HG03342 (cell line): ENCODE results near the gene GRID1.

Experiments
- ATAC-seq: cut with Tn5 transposase; IDR thresholded peaks from one replicate; pipeline ENCODE4 v1.9.1; 2021; ENCODE audit warnings: mild to moderate bottlenecking, moderate library complexity; ENCODE audit not compliant: unreplicated experiment

Gene GRID1

DNA sequence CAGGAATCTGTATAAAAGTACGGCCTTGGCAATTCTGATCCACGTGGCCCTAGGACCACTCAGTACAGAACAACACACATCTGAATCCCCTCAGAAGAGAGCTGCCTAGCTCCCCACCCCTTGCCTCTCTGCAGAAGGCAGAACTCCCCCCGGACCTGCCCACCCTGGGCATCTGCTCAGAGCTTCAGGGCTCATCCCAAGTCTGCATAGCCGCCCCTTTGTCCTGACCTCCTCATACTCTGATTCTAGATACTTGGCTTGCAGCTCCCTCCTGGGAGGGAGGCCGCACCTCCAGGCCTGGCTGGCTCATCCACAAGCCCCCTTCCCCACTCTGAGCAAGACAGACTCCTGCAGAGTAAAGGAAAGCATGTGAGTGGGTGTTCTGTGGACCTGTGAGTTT lies 49.6 kb downstream of the GRID1 start:
- ATAC-seq: no peak

DNA sequence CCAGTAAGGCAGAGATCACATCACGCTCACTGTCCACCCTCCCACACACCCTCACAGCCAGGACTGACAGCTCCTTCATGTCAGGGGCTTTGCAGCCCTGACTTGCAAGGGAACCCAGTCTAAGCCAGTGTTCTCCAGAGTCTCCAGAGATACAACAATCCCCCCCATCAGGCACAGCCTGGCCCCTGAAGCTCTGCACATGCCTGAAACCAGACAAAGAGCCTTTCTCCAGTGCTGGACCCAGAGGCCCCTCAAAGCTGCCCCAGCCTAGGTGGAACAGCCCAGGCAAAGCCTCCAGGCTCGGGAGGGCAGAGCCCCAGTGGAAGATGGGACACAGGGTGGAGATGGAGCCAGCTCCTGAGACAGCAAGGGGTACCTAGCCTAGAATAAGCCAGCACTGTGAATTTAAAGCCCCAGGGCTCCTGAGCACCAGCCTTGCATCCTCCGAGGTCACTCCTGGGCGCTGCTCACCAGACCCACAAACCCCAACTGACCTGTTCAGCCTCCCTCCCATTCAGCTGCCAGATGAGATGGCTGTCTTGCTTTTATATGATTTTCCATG lies 50.2 kb downstream of the GRID1 start:
- ATAC-seq: no peak

DNA sequence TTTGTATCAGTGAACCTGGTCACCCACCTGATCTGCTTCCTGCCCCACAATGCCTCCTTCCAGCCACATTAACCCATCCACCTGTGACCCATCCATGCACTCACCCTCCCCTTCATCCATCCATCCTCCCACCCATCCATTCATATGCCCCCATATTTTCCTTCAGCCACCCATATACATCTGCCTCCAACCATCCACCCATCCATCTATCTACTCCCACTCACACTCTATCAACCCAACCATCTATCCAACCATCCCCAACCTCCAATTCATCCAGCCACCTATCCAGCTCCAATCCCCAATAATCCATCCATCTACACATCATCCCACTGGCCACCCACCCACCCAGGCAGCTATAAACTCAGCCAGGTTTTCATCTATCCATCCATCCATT lies 51.0 kb downstream of the GRID1 start:
- no peak for ATAC-seq

DNA sequence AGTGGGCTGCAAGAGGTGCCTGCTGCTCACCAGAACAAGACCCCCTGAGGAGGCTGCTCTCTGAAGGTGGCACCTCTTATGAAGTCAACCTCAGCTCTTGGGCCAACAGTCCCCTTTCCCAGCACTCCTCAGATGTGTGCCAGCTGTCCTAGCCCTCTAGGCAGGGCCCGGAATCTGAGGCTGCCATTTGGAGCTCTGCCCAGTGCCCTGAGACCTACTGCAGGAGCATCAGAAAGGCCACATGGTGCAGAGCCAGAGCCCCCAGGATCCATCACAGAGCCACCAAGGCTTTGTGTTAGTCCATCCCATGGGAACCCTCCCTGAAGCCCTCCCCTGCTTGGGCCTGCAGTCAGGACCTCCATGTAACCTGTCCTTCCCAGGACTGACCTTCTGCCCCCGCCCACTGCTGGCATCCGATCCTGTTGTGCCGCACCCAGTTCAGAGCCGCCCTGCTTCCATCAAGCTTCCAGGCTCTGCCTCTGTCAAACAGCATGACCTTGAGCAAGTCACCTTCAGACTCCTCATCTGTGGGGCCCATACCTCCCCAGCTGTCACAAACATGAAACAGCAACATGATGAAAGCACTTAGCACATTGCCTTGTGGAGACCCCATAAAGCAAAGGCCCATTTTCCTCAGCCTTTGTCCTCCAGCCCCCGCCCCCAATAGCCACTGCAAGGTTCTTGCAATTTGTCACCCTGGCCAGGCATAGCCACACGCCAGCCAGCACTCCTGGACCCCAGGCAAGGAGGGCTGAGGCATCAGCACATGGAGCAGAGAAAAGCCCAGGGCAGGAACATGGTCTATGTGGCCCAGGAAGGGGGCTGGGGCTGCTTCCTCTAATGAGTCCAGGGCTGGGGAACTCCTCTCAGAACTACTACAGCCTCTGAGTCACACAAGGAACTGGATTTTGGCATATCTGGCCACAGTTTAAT lies 51.7 kb downstream of the GRID1 start:
- ATAC-seq: no peak

DNA sequence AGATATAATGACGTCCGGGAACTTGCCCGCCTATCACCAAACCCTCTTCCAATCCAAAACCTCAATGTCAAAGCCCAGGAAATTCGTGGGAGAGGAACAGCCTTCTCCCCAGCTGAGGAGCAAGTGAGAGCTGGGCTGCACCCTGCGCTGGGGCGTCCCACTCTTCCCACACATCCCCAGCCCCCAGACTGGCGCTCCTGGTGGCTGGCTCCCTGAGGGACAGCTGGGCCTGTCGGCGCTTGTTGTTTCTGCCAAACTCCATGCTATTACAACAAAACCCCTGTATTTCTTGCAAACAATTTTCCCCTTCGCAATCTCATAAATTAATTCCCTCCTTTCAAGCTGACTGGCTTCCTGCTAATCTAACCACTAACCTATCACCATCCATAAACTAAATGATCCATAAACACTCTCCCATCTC lies 53.0 kb downstream of the GRID1 start:
- no peak for ATAC-seq

DNA sequence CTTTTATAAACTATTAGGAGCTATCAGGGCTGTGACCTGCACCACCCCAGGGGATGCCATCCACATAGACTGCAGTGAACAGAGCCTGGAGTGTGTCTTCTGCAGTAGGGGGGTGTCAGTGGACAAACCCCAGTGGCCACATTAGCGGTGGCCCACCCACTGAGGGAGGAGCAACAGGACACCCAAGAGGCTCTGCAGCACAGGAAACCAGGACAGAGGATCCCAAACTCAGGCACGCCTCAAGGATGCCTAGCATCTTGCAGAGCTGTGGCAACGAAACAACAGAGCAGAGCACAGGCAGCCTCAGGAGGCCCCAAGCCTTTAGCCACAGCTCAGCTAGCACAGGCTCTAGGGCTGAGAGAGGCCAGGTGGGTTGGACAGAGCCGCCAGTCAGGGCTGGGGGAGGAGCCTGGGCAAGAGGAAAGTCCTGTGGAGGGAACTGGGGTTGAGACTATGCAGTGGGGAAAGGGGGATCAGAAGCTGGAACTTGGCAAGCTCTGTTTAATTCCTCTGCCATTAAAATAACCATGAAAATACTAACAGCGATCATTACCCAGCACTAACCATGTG lies 53.8 kb downstream of the GRID1 start:
- ATAC-seq: no peak

DNA sequence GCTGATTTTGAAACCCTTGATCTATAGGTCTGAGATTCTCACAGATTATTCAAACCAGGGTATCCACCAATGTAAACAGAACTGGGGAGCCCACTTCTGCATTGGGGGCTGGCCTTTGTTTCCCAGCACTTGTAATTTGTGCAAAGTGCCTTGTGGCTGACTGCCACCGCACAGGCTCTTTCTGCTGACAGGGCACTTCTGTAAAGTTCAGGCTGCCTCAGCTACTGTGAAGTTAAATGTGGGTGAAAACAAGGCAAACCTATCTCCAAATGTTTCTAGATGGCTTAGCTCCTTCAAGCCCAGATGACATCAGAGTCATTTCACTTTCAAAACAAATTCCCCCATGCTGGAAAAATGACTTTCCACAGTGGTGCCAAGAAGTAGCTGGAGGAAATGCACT lies 54.7 kb downstream of the GRID1 start:
- ATAC-seq: no peak

DNA sequence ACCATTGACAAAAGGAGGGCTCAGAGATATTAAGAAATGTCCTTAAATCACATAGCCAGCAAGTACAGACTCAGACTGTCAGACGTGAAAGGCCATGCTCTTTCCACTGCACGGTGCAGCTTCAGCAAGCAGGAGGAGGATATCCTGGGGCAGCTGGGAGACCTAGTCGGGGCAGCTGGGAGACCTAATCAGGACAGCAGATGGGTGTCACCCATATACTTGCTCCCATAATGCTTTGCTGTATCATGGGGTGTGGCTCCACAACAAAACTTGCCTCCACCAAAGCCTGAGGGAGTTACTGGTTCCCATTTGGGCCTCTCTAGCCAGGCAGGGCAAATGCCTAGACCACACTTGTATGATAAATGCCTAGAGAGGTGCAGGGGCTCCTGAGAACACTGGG lies 55.4 kb downstream of the GRID1 start:
- ATAC-seq: no peak

DNA sequence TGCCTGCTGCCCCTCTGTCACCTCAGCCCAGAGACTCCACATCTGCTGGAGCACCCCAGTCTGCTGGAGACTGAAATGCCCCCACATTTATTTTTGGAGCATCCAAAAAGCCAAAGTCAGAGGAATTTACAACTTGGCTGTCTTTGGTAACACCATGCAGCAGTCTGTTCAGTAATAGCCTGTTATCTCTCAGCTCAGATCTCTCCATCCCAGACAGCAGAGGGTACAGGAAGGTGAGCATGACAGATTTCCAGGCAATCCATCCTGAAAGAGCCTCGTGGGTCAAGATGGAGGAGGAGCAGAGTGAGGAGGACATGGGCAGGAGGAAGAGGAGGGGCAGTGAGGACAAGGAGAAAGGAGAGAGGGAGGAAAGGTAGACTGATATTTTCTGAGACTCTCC lies 55.9 kb downstream of the GRID1 start:
- ATAC-seq: no peak

DNA sequence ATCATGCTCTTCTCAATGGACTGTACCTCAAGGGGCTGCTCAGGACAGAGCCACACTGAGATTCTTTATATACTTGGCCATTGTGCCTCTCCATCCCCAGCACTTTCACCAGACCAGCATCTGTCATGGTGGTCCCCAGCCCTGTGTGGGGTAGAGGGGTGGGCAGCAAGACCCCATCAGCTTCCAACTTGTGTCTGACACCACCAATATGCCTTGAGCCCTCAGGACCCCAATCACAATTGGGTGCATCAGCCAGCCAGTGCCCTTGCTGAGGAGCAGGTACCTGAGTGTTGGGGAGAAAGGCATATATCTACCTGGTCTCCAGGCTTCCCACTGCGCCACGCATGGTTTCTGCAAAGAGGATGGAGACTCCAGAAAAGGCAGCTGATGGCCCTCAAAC lies 56.3 kb downstream of the GRID1 start:
- no peak for ATAC-seq

DNA sequence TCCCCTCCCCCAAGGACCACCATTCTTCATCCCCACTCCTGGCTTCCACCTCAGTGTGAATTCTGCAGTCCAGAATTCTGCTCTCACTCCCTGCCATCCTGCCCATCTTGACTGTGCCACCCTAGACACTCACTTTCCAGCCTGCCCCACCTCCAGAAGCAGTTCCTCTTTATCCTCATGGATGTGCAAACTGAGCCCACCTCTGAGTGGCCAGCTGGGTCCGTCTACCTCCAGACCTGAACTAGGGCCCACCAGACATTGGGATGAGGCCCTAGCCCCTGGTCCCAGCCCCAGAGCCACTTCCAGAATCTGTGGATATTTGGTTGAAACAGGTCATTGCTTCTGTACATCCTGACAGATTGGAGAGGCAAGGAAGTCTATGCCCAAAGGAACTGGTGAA lies 58.5 kb downstream of the GRID1 start:
- ATAC-seq: no peak

DNA sequence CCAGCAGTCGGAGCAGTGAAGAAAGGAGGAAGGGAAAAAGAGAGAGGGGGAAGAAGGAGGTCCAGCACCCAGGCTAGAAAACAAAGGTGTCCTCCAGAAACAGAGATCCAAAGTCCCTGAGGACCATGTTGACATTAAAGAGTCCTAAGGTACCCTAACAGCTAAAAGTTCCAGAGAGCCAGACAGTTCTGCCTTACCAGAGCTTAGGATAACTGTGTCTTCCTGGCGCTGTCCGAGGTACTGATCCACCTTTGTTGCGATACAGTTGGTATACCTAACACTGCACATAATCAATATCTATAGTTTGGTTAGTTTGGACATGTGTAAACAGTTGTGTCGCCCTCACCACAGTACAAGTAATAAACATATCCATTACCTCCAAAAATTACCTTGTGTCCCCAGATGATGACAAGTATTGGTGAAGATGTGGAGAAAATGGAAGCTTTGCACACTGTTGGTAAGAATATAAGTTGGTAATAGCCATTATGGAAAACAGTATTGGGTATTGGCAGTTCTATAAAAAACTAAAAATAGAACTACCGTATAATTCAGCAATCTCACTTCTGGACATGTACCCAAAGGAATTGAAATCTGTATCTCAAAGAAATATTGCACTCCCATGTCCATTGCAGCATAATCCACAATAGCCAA lies 59.8 kb downstream of the GRID1 start:
- no peak for ATAC-seq

DNA sequence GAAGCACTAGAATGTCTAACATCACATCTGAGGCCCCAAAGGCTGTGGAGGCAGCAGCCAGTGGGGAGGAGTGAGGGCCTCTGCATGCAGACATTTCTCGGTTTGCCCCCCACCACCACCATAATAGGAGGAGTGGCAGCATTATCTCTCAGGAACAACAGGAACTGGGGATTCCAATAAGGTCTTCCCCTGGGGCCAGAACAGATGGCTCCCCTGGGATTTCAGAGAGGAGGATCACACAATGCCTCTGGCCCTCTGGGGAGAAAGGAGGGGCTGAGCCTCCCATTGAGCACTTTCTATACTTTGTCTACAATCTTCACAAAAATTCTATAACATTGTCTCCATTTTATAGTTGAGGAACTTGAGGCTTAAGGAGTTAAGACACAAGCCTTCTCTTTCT lies 61.1 kb downstream of the GRID1 start:
- no peak for ATAC-seq

DNA sequence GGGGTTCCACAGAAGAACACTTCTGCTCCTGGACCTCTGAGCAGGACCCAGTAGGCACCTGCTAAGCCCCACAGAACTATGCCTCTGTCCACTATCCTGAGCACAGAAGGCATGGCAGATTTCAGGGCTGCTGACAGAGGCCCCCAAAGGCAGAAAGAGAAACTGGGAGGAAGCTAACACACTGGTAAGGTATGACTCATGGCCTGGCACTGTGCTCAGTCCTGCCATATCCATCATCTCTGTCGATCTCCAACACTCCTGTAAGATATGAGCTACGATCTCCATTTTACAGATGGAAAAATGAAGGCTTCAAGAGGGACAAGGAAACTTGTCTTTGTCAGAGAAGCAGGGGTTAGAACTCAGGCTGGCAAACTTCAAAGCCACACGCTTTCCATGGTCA lies 62.2 kb downstream of the GRID1 start:
- ATAC-seq: no peak

DNA sequence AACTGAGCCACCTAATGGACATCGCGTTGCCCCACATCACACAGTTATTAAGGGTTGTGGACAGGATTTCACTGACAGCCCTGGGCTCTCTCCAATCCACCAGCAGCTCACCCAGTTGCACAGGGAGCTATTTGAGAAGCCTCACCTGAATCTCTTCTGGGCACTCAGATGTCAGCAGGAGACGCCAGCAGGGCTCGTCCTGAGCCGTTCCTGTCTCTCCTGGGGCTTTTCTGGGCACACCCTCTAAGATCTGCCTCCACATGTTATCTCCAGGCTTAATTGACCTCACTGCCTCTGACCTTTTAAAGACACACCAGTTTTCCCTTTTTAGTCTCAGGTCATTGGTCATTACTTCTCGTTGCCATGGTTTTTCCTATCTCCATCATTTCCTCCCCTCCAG lies 63.0 kb downstream of the GRID1 start:
- no peak for ATAC-seq

DNA sequence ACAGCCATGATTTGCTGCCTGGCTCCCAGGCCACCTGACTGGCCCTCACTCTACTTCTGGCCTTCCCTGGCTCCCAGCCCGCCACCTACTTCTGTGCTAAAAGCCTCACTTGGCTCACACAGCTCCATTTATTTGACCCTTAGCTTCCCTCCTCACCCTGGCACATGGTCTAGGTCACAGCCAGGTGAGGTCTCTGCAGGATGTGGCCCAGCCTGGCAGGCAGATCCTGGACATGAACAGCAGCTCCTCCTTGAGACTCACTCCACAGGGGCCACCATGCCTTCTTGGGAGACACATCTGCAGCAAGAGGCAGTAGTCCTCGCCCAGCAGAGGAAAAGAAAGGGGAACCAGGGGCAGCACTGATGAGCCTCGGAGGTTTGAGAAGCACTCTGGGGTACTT lies 64.6 kb downstream of the GRID1 start:
- ATAC-seq: no peak

DNA sequence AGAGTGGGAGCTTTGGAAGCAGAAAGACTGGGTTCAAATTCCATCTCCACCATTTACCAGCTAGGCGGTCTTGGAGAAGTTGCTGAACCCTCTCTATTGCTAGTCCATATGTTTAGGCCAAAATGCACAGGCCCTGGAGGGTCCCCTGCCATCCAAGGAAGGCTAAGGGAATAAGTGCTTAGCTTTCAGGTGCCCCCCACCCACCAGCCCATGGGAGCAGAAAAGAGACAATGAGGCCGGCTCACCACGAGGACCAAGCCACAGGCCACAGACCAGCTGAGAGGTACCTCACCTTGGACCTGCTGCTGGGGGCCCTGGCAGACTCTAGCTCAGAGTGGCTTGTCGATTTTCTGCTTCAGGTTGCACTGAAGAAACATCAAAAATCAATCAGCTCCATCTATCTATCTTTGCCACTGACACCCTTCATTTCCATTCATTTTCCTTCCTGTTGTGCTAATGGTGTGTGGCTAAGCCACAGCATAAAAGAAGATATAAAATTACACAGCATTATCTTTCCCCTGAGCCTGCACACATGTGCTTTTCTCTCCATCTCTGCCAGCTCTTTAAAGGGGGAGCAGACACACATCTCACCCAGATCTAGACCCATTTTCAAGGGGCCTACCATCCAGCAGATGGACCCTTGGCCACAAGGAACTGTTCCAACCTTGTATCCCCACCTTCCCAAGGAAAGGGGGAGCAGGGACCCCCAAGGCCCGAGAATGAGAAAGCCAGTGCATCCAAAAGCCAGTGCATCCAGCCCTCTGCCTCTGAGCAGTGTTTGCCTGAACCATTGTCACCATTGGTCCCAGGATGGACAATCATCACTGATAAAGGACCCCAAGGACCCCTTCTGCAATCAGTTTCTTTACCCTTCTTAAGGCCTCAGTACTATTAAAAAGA lies 65.4 kb downstream of the GRID1 start:
- ATAC-seq: no peak

DNA sequence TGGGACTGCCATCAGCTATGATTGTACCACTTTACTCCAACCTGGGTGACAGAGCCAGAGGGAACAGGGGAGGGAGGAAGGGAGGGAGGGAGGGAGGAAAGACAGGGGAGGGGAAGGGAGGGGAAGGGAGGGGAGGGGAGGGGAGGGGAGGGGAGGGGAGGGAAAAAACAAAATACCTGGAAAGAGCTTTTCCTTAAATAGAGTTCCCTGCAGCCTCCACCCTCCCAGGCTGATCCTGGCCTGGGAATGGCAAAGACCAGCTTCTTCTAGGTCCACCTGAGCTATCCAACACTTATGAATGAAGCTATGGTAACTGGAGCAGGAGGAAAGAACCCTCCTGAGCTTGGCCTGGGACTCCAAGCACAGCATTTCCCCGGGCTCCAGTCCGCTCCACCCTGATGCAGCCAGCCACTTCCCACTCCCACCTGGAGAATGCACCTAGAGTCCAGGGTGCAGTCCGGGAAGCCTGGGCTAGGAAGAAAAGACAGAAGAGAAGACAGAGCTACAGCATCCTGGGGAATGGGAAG lies 66.1 kb downstream of the GRID1 start:
- ATAC-seq: no peak

DNA sequence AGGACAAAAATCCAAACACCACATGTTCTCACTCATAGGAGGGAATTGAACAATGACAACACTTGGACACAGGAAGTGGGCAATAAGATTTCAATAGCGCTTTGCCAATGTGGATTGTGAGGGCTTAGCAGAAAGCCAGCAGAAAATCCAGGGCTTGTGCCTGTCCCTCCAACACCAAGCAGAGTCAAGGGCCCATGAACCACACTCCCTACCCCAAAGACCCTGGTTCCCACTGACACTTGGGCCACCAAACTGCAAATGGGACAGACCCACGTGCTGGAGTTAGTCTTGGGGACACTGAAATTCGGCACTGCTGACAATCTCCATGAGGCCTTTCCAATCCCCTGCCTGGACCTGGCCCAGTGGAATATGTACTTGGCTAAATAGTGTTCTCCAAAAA lies 67.0 kb downstream of the GRID1 start:
- ATAC-seq: no peak

DNA sequence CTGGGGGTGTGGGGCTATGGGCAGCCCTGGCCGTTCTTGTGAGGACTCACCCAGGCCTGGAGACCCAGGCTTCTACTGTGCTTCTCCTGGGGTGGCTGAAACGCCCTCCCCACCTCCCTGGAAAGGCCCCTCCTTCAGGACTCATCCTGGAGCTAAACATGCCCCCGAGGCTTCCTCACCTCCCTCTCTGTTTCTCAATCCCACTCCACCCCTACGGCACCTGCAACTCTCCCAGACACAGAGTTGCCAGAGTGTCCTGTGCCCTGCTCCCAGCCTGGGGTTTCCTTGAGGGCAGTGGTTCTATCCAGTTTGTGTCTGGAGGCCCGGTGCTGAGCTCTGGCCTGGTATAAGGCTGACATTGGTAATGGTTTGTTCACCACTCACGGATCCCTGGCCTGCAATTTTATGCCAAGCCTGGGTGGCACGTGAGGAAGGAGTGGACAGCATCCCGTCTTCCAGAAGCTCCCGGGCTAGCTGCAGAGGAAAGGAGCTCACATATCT lies 68.0 kb downstream of the GRID1 start:
- no peak for ATAC-seq
